Right cardiac atrium (tissue), 5 donors: Measurements from ENCODE around the gene LCN6. TPM values are rescaled to one million over a fixed set of nuclear protein-coding genes. Genes with fewer than 3 reads are reported as not detected.

Experiments used
- ATAC-seq, 2 donors: fragments of 200-7000 bp; cut with Tn5 transposase; one replicate each; pipeline versions ENCODE4 v1.8.0 to v1.9.1; 2020; ENCODE audit warnings: moderate library complexity in 2 of 2, mild to moderate bottlenecking in 1 of 2
- DNase-seq, 3 donors: peaks; one replicate each; pipeline ENCODE4 v3.0.0-alpha.2; 2020
- H3K27ac ChIP-seq: one replicate; pipeline ENCODE4 v1.5.1; 2013; ENCODE audit warnings: mild to moderate bottlenecking, low read length, control low read depth, moderate library complexity
- H3K27me3 ChIP-seq: one replicate; pipeline ENCODE4 v1.6.1; 2013; ENCODE audit not compliant: control insufficient read depth, insufficient read depth
- H3K4me1 ChIP-seq: one replicate; pipeline ENCODE4 v1.6.1; 2013; ENCODE audit warnings: low read length; ENCODE audit not compliant: control insufficient read depth, insufficient read depth
- H3K4me3 ChIP-seq: one replicate; pipeline ENCODE4 v1.5.1; 2013; ENCODE audit warnings: low read length, control low read depth
- H3K9me3 ChIP-seq: one replicate; pipeline ENCODE4 v1.6.1; 2013; ENCODE audit warnings: low read length; ENCODE audit not compliant: control insufficient read depth
- WGBS: extraction: QIAGEN DNeasy Blood & Tissue Kit; methylation state at CpG from one replicate; pipeline ENCODE4 v1.1.7; 2013; 5-methylcytosine and 5-hydroxymethylcytosine counted together
- intact Hi-C, 4 donors: fragments of 100-400 bp; cut with DNase I; formaldehyde crosslinking; loops; one replicate each; pipeline versions ENCODE4 v1.11.0 to v1.14.0; 2022 to 2023
- polyA plus RNA-seq: library from polyadenylated mRNA; stranded (reverse); fragments of 200-250 nt; gene quantifications from one replicate; pipeline ENCODE4 v1.2.3, GENCODE V29; 2013
- total RNA-seq, 4 donors: library from RNA; stranded (reverse); fragmentation: NEBNext Ultra II Directional; extraction: Animal tissue kit (Norgen Biotek cat#: 25700); gene quantifications; one replicate each; pipeline ENCODE4 v1.2.1, GENCODE V29; 2021
- donor health status: healthy with polysubstance abuse.
- donor health status: DM: no; HTN: yes; CAD: no.
- donor health status: DM: no; HTN: no; CAD: no.
- donor health status: DM: no; HTN: yes; CAD: no; lungs with severe emphysema.
- donor health status: DM: yes; HTN: yes; CAD: no.

Gene LCN6
- total and polyA plus RNA-seq, 5 donors = 8.3 to 41.0 (median 22.8) TPM

GRCh38 chr9:136722093-136722968, 26.0 kb downstream of the LCN6 start:
- DNase-seq (peak in 2 of 3 donors; percentile 32 to 67), ATAC-seq (no peak)
- Histone ChIP-seq H3K4me3 (no peak overlapping the region), H3K4me1 (peaks cover 12% of the 10 kb centered on the region), H3K27me3 (no peaks in the 10 kb centered on the region), H3K27ac (no peak overlapping the region), H3K9me3 (no peaks in the 10 kb centered on the region)
- WGBS = 81% methylated on average over 31 of the region's 31 CpGs
- intact Hi-C loops = no loop called here

- intact Hi-C loops = no loop called here
- 46% methylated on average over 30 of the region's 30 CpGs for WGBS
- peak; percentile 80 to 83 (median 81) for DNase-seq
- Histone ChIP-seq H3K9me3 (no peaks in the 10 kb centered on the region), H3K27me3 (no peaks in the 10 kb centered on the region), H3K27ac (peak overlapping the region; percentile 40), H3K4me1 (peaks cover 10% of the 10 kb centered on the region), H3K4me3 (no peak overlapping the region)
- ATAC-seq = peak; percentile 46 to 58
These were observed 26.8 kb downstream of the LCN6 start for GRCh38 chr9:136721339-136722092.

GRCh38 chr9:136720898-136721338, 27.4 kb downstream of the LCN6 start:
- Histone ChIP-seq H3K27me3 (no peaks in the 10 kb centered on the region), H3K27ac (peak overlapping the region; percentile 40), H3K9me3 (no peaks in the 10 kb centered on the region), H3K4me3 (no peak overlapping the region), H3K4me1 (peaks cover 6% of the 10 kb centered on the region)
- peak; percentile 3 to 7 for ATAC-seq
- WGBS = 43% methylated on average over 11 of the region's 11 CpGs
- intact Hi-C loops = no loop called here
- DNase-seq = no peak

GRCh38 chr9:136720251-136720897, 28.0 kb downstream of the LCN6 start:
- DNase-seq (peak; percentile 79 to 89 (median 89)), ATAC-seq (peak; percentile 15 to 24)
- Histone ChIP-seq H3K4me1 (peaks cover 4% of the 10 kb centered on the region), H3K27me3 (no peaks in the 10 kb centered on the region), H3K4me3 (no peak overlapping the region), H3K9me3 (no peaks in the 10 kb centered on the region), H3K27ac (peak overlapping the region; percentile 40)
- 35% methylated on average over 20 of the region's 20 CpGs for WGBS
- intact Hi-C loops = no loop called here

GRCh38 chr9:136719195-136719880, 29.0 kb downstream of the LCN6 start:
- ATAC-seq = peak in 1 of 2 donors; percentile 2
- DNase-seq = peak in 2 of 3 donors; percentile 78 to 79
- intact Hi-C loops = no loop called here
- no peaks in the 10 kb centered on the region for H3K9me3 ChIP-seq
- no peak overlapping the region for H3K4me3 ChIP-seq
- H3K27ac ChIP-seq = no peak overlapping the region
- WGBS = 57% methylated on average over 24 of the region's 24 CpGs
- no peaks in the 10 kb centered on the region for H3K27me3 ChIP-seq
- H3K4me1 ChIP-seq = peaks cover 4% of the 10 kb centered on the region

GRCh38 chr9:136718345-136719194, 29.8 kb downstream of the LCN6 start:
- Histone ChIP-seq H3K27ac (no peak overlapping the region), H3K4me1 (peaks cover 4% of the 10 kb centered on the region), H3K9me3 (no peaks in the 10 kb centered on the region), H3K4me3 (no peak overlapping the region), H3K27me3 (no peaks in the 10 kb centered on the region)
- no peak for DNase-seq
- ATAC-seq = no peak
- 78% methylated on average over 20 of the region's 20 CpGs for WGBS
- intact Hi-C loops = no loop called here

GRCh38 chr9:136717399-136717798, 30.9 kb downstream of the LCN6 start:
- H3K27ac ChIP-seq = no peak overlapping the region
- WGBS = 82% methylated on average over 16 of the region's 16 CpGs
- intact Hi-C loops = no loop called here
- no peak overlapping the region for H3K4me3 ChIP-seq
- peak in 1 of 3 donors; percentile 64 for DNase-seq
- H3K27me3 ChIP-seq = no peaks in the 10 kb centered on the region
- H3K9me3 ChIP-seq = no peaks in the 10 kb centered on the region
- peaks cover 4% of the 10 kb centered on the region for H3K4me1 ChIP-seq
- no peak for ATAC-seq

- no peaks in the 10 kb centered on the region for H3K27me3 ChIP-seq
- DNase-seq (no peak), ATAC-seq (peak; percentile 3 to 24)
- H3K4me1 ChIP-seq = no peaks in the 10 kb centered on the region
- WGBS = 52% methylated on average over 8 of the region's 8 CpGs
- H3K4me3 ChIP-seq = no peak overlapping the region
- intact Hi-C loops = no loop called here
- peak overlapping the region; percentile 89 for H3K27ac ChIP-seq
- H3K9me3 ChIP-seq = no peaks in the 10 kb centered on the region
These were observed 33.4 kb downstream of the LCN6 start for GRCh38 chr9:136714893-136715274.

GRCh38 chr9:136714096-136714892, 34.0 kb downstream of the LCN6 start:
- no peaks in the 10 kb centered on the region for H3K9me3 ChIP-seq
- DNase-seq (peak; percentile 73 to 87 (median 85)), ATAC-seq (peak; percentile 66 to 75)
- peak overlapping the region; percentile 89 for H3K27ac ChIP-seq
- no peak overlapping the region for H3K4me3 ChIP-seq
- H3K27me3 ChIP-seq = no peaks in the 10 kb centered on the region
- no peaks in the 10 kb centered on the region for H3K4me1 ChIP-seq
- intact Hi-C loops = no loop called here
- WGBS = 49% methylated on average over 17 of the region's 17 CpGs
